ACHN (cell line): ENCODE data around the gene LNX2.

Experiments
- DNase-seq: peaks from one replicate; pipeline ENCODE4 v3.0.0-alpha.2; 2015
- in situ Hi-C: cut with HindIII; loops from 2 replicates; pipeline ENCODE4 v1.10.0; 2017; ENCODE audit warnings: low sequenced_read_pairs, low pct_ligation_motif_present, low pct_unique_long_range_greater_than_20kb

The LNX2 gene

GRCh38 chr13:27587095-27587746, 33.1 kb downstream of the LNX2 start:
- in situ Hi-C loops = no loop called here
- DNase-seq = no peak

- no peak for DNase-seq
- in situ Hi-C loops = no loop called here
These were observed 36.7 kb downstream of the LNX2 start for GRCh38 chr13:27583645-27584044.

DNA sequence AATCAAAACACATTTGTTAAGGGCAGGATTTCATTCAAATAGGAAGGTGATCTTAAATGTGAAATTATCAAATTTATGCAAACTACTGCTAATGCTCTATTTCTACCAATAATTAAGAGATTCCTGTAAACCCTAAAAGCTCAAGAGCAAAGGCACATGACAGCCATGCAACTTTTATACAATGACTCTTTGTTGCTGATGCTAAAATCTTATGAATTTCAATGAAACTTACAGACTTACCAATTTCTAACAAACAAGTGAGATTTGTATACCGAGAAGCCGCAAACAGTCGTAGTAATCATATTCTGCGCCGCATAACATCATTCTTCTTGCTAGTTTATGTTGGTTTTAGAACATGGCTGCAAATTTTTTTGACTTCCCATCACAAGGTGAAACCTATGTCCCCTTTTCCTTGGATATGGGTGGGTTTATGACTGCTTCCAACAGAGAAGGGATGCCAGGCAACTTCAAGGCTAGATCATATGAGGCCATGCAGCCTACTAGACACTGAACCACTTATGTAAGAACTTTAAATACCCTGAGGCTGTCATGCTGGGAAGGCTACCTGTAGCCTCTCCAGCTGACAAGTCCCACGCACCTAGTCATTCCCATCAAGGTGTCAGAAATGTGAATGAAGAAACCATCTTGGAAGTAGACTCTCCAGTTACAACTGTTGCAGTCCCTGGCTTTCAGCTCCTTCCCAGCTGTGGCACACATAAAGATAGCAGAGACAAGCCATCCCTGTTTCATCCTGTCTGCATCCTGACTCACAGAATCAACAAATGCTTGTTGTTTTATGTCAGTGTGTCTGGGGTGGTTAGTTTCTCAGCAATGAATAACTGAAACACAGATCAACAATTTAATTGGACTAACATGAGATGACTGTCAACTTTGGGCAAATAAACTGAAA, 42.0 kb downstream of the LNX2 start:
- in situ Hi-C loops = no loop called here
- no peak for DNase-seq

DNA sequence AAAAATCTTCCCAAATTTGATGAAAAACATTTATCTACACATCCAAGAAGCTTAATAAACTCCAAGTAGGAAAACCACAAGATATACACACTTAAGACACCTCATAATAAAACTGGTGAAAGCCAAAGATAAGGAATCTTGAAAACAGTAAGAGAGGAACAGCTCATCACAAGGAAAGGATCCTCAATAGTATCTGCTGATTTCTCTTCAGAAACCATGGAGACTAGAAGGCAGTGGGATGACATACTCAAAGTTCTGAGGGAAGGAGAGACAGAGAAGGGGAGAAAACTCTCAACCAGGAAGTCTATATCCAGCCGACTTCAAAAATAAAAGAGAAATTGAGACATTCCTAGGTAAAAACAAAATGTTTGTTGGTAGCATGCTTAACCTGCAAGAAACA, 45.7 kb downstream of the LNX2 start:
- in situ Hi-C loops = no loop called here
- DNase-seq = no peak

DNA sequence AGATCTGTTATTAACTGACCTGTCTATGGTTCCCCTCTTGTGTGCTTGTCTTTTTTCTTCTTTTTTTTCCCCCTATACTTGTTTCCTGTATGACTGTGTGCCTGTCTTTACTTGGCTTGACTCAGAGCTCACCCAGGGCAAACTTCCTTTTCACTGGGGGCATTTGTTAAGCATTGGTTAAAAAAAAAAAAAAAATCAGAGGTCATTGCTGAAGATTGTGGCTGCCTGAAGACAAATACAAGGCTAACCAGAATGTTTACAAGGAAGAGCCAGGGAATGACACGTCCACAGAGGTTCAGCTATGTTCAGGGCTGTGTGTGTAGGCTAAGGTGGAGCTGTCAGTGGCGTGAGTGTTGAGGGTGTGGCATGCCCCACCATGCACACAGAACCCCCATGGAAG, 47.1 kb downstream of the LNX2 start:
- no peak for DNase-seq
- in situ Hi-C loops = no loop called here

GRCh38 chr13:27572234-27572901, 48.0 kb downstream of the LNX2 start:
- DNase-seq = no peak
- in situ Hi-C loops = no loop called here

- in situ Hi-C loops = no loop called here
These were observed 49.4 kb downstream of the LNX2 start for GRCh38 chr13:27570906-27571305.

DNA sequence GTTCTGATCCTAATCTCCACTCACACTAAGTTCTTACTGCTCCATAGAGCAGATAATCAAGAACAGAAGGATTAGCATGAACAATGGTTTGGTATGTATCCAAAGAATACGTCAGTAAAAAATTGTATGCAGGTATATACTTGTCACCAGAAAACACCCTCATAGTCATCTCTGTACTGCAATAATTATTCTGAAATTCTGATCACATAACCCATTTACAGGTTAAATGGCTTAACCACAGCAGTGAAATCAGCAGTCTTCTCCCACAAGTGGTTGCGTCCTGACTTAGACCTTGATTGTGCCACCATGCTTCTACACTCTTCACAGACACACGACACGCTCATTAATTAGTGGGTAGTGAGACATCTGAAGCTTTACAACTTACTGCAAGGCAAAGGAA, 50.9 kb downstream of the LNX2 start:
- in situ Hi-C loops = no loop called here

More at GRCh38 chr13:27570906-27571305, 49.4 kb downstream of the LNX2 start:
- no peak for DNase-seq

GRCh38 chr13:27565818-27566217, 54.5 kb downstream of the LNX2 start:
- DNase-seq = no peak
- in situ Hi-C loops = no loop called here

More for the DNA sequence above, 50.9 kb downstream of the LNX2 start:
- no peak for DNase-seq

- DNase-seq = no peak
- in situ Hi-C loops = no loop called here
These were observed 57.9 kb downstream of the LNX2 start for GRCh38 chr13:27562457-27562856.

DNA sequence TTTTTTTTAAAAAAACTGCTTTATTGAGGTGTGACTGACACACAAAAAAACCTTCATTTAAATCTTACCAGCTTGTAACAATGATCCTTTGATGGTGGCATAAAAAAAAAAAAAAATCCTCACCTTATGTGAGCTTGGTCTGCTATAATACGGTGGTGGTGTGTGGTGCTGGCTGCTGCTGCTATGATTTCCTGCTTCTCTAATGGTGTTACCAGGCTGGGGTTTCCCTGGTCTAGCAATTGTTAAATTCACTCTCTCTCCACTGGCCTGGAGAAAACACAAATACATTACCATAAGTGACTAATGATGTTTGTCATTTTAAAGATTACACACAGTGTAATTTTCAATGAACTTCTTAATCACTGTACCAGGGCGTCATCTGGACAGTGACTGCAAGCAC, 60.6 kb downstream of the LNX2 start:
- DNase-seq = no peak
- in situ Hi-C loops = no loop called here

DNA sequence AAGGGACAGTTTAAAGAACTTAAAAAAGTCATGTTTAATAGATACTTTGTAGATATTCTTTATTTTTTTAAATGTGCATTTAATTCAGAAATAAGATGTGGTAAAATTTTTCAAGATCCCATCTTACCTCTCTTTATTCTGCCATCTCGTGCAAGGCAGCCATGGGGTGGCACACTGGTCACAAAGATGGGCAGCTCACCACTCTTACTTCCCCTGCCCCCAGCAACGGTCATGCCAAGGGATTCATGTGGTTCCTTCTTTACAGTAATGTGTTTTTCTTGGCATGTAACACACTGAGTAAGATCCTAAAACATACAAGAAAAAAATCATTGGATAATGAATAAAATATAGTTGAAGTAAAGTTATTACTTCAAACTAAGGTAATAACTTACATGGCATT, 64.2 kb downstream of the LNX2 start:
- DNase-seq = peak; percentile 4
- in situ Hi-C loops = no loop called here

DNA sequence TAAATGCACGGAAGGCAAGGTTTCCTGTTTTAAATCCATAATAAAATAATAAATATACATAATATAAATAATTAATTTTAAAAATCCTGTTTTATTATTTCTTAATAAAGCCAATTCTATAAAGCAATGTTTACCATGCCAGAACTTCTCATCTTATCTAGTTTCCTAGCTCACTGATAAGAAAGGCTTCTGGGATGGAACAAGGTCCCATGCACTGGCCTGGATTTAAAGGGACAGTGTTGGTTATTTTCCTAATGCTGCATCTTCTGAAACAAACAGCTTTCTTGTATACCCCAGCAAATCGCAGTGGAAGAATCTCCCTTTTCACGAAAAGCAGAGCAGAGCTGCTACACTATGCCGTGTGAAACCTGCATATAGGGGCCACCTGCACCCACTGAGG, 68.8 kb downstream of the LNX2 start:
- DNase-seq = no peak
- in situ Hi-C loops = no loop called here

- DNase-seq = no peak
- in situ Hi-C loops = no loop called here
These were observed 70.8 kb downstream of the LNX2 start for GRCh38 chr13:27549406-27549981.

- in situ Hi-C loops = no loop called here
- no peak for DNase-seq
These were observed 78.1 kb downstream of the LNX2 start for GRCh38 chr13:27542220-27542619.

- DNase-seq = no peak
- in situ Hi-C loops = no loop called here
These were observed 78.9 kb downstream of the LNX2 start for GRCh38 chr13:27541386-27541785.

DNA sequence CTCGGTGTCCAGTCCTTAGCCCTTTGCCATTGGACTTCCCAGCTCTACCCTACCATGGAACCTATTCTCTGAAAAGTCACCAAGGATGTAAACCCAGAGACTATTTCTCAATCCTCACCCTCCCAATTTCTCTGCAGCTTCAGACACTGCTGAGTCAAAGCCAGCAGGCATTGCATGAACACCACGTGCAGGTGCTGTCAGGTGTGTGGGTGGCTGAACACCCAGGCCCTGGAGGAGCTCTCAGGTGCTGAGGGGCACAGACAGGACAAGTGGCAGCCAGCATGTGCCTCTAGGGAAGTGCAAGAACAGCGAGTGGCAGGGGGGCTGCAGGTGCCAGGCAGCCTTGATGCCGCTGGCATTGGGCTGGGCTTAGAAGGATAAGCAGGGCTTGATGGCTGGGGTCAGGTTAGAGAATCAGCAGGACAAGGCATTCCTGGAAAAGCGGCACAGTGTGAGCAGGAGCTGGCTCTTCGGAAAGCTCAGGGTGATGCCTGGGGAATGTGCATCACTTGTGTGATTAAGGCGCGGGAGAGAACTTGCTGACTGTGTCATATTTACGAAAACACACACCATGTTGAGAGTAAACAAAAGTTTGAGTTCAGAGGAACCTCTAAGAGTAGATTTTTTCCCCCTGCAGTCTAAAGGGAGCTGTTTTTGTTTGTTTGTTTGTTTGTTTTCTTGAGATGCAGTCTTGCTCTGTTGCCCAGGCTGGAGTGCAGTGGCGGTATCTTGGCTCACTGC, 83.8 kb downstream of the LNX2 start:
- DNase-seq = no peak

DNA sequence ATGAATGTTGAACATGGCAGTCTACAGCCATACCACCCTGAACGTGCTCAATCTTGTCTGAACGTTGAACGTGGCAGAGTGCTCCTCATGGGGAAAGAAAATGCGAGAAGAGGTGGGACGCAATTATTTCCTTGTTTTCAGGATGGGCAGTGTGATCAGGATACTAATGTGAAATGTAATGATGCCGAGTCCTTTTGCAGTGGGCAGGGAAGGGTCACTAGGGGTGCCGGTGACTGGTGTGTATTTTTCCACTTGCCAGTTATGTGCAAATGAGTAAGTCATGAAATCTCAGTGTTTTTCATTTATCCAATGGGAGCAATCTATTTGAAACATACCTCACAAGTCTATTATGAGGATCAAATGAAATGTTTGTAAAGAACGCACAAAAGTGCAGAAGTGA, 84.8 kb downstream of the LNX2 start:
- in situ Hi-C loops = no loop called here
- no peak for DNase-seq

More for the DNA sequence above, 83.8 kb downstream of the LNX2 start:
- in situ Hi-C loops = no loop called here
